HL-60 (cell line): ENCODE results near the gene AFTPH.
A peak's percentile ranks its signal among the peaks of the same experiment; 100 is the strongest.

Source experiments
- DNase-seq, 2 experiments: peaks; one replicate each; pipeline ENCODE4 v3.0.0-alpha.2; 2010 to 2020; ENCODE audit warnings: low read depth in 1 of 2, low spot score in 1 of 2
- H3K27ac ChIP-seq: fragments of 250-450 bp; sonication (Bioruptor Pico); replicated peaks from 2 replicates; pipeline ENCODE4 v1.5.1; 2020; ENCODE audit warnings: mild to moderate bottlenecking, moderate library complexity
- H3K27me3 ChIP-seq: fragments of 250-450 bp; sonication (Bioruptor Pico); 2 replicates; pipeline ENCODE4 v1.5.1; 2021; ENCODE audit warnings: mild to moderate bottlenecking, moderate library complexity; ENCODE audit not compliant: insufficient read depth, poor library complexity, severe bottlenecking
- H3K4me3 ChIP-seq: replicated peaks from 2 replicates; pipeline ENCODE4 v1.5.1; 2011; ENCODE audit warnings: mild to moderate bottlenecking, control low read depth, low read length; ENCODE audit not compliant: insufficient read depth
- CTCF ChIP-seq: IDR thresholded peaks from one replicate; pipeline ENCODE4 v1.5.1; 2011; ENCODE audit warnings: low read length, control low read depth, inconsistent platforms; ENCODE audit not compliant: insufficient read depth
- GABPA ChIP-seq: IDR thresholded peaks from 2 replicates; pipeline ENCODE4 v1.6.1; 2012; ENCODE audit warnings: low read depth
- POLR2AphosphoS5 ChIP-seq: IDR thresholded peaks from 2 replicates; pipeline ENCODE4 v1.6.1; 2012; ENCODE audit warnings: low read depth
- REST ChIP-seq: IDR thresholded peaks from 2 replicates; pipeline ENCODE4 v1.6.1; 2012; ENCODE audit warnings: low read depth; ENCODE audit not compliant: insufficient replicate concordance
- SPI1 ChIP-seq: IDR thresholded peaks from 2 replicates; pipeline ENCODE4 v1.6.1; 2012; ENCODE audit warnings: low read depth, mild to moderate bottlenecking, borderline replicate concordance

AFTPH gene

DNA sequence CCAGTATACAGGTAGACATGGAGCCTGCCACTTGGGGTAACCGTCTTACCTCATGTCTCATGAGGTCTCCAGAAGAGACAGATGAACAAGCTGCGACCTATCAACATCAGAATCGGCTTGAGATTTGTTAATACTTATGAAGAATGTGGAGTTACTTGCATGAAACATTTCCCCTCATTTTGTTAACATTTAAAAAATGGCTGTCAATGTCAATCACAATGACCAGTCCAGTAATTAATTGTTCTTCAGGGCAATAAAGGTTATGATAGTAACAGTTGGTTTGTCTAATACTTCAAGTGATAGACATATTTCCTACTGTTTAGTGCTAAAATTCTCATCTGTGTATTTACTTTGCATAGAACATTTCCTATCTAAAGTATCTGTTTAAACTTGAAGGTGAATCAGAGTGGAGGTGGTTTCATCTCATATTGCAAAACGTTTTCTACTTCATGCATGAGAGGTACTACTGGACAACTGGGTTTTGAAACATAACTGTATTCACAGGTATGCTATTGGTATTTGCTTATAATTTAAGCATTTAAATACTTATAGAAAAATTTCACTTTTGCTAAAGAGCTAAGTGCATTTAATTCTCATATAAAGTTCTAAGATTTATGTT lies 114.5 kb downstream of the AFTPH start:
- Histone ChIP-seq H3K27ac (peak overlapping the region; percentile 91), H3K27me3 (no peaks in the 10 kb centered on the region), H3K4me3 (no peak overlapping the region)
- DNase-seq: no peak
- no peak for TF ChIP-seq SPI1
- TF ChIP-seq POLR2AphosphoS5: no peak
- no peak for TF ChIP-seq CTCF
- no peak for TF ChIP-seq REST
- no peak for TF ChIP-seq GABPA

DNA sequence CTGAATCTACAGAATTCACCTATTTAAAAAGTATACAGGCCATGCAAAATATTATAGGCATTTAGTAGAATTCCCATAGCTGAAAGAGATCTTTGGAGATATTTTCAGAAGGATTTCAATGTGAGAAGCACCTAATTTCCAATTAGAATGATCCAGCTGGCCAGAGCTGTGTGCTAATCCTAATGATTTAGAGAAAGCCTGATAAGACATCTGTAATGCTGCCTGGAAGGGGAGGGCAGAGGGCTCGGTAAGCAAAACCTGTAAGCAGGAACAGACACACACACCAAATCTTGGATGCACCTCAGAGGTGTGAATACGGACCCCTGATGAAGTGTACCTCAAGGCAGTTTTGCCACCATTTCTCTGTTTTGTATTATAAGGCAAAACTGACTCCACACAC lies 115.6 kb downstream of the AFTPH start:
- no peaks in the 10 kb centered on the region for H3K27me3 ChIP-seq
- no peak for TF ChIP-seq GABPA
- no peak for TF ChIP-seq SPI1
- H3K27ac ChIP-seq: peak overlapping the region; percentile 91
- H3K4me3 ChIP-seq: no peak overlapping the region
- DNase-seq: no peak

- no peak for TF ChIP-seq SPI1
- no peak for TF ChIP-seq REST
- TF ChIP-seq CTCF: no peak
- no peak for TF ChIP-seq GABPA
- no peak for TF ChIP-seq POLR2AphosphoS5
- no peak overlapping the region for H3K4me3 ChIP-seq
- H3K27ac ChIP-seq: peak overlapping the region; percentile 91
- no peaks in the 10 kb centered on the region for H3K27me3 ChIP-seq
- no peak for DNase-seq
Measured at GRCh38 chr2:64640153-64641044, 116.3 kb downstream of the AFTPH start.

DNA sequence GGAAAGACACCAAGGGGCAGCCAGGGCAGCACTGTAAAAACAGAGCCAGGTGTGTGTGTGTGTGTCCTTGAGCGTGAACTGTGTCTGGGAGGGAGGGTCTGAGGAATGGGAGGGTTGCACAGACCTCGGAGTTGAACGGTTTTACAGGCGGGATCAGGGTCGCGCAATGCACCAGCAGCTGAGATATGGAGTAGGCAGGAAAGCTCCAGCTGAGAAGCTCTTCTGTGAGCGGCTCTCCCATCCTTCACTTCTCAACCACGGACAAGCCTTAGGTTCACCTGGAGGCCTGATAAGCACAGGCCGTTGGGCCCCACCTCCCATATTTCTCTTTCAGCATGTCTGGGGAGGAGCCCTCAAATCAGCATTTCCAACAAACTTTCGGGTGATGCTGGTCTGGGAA lies 117.5 kb downstream of the AFTPH start:
- TF ChIP-seq POLR2AphosphoS5 (no peak), GABPA (no peak), REST (no peak), CTCF (no peak), SPI1 (no peak)
- no peaks in the 10 kb centered on the region for H3K27me3 ChIP-seq
- DNase-seq: no peak
- peak overlapping the region; percentile 91; the same call in 1 of the 2 replicates for H3K27ac ChIP-seq
- H3K4me3 ChIP-seq: no peak overlapping the region
